GM18868 (cell line): ENCODE measurements around the gene EDN1.

Experiments
- ATAC-seq: cut with Tn5 transposase; IDR thresholded peaks from one replicate; pipeline ENCODE4 v1.9.1; 2021; ENCODE audit warnings: mild to moderate bottlenecking, moderate library complexity; ENCODE audit not compliant: unreplicated experiment

The EDN1 gene

GRCh38 chr6:12269110-12269509 is 21.1 kb upstream of the EDN1 start:
- ATAC-seq = no peak

DNA sequence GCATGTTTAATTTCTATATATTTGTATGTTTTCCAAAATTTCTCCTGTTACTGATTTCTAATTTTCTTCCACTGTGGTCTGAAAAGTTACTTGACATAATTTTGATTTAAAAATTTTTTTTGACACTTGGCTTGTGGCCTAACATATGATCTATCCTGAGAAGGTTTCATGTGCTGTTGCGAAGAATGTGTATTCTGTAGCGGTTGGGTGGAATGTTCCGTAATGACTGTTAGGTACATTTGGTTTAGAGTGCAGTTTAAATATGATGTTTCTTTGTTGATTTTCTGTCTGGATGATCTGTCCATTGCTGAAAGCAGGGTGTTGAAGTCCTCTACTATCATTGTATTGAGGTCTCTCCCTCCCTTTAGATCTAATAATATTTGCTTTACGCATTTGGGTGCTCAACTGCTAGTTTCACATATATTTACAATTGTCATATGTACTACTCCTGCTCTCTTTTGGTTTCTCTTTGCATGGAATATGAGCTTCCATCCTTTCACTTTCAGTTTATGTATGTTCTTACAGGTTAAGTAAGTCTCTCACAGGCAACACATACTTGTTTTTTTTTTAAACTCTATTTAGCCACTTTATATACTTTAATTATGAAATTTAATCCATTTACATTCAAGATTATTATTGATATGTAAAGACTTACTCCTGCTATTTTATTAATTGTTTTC is 19.5 kb upstream of the EDN1 start:
- no peak for ATAC-seq

- ATAC-seq = no peak
Observed at GRCh38 chr6:12271594-12271993, 18.6 kb upstream of the EDN1 start.

- ATAC-seq = no peak
Observed at GRCh38 chr6:12271997-12272396, 18.2 kb upstream of the EDN1 start.

DNA sequence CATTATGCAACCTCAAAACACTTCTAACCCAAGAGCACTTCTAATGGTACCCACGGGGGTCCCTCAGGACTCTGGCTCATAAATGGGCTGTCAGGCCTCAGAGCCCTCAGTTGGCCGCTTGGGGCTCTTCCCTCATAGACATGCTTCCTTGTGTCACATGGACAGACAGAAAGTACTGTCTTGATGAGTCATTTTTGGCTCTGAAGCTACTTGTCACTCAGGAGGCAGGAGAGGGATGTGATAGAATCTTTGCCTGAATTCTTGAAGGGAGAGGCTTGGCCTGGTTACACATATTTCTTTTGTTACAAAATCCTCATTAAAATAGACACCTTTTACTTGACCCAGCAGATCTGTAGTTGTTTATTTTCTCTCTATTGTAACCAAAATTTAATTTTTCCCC is 15.1 kb upstream of the EDN1 start:
- no peak for ATAC-seq

DNA sequence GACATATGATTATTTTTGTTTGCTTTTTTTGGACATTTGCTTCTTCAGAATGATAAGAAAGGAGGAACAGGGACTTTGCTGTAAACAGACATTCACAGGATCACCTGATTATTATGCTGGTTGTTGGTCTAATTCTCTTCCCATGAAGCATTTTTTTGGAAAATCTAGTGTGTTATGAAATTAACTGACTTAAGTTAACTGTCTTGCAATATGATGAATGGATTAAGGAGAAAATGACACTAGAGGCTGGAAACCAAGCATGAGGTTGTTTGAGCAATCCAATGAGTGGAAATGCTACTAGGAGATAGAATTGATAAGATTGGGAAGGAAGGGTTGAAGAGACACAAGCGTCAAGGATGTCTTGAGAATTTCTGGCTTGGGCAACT is 13.2 kb upstream of the EDN1 start:
- no peak for ATAC-seq

GRCh38 chr6:12277386-12277785 is 12.8 kb upstream of the EDN1 start:
- ATAC-seq = no peak

GRCh38 chr6:12278915-12279314 is 11.2 kb upstream of the EDN1 start:
- ATAC-seq = no peak

- no peak for ATAC-seq
Observed at GRCh38 chr6:12279322-12280091, 10.7 kb upstream of the EDN1 start.

DNA sequence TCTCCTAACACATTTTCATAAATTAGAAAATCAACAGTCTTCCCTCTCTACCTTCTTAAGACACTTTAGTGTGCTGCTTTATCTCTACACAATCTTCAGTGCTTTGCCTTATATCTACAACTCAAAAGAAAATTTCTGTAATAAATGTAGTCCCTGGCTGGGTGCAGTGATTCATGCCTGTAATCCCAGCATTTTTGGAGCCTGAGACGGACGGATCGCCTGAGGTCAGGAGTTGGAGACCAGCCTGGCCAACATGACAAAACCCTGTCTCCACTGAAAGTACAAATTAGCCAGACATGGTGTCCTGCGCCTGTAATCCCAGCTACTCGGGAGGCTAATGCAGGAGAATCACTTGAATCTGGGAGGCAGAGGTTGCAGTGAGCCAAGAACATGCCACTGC is 9.7 kb upstream of the EDN1 start:
- ATAC-seq = no peak

DNA sequence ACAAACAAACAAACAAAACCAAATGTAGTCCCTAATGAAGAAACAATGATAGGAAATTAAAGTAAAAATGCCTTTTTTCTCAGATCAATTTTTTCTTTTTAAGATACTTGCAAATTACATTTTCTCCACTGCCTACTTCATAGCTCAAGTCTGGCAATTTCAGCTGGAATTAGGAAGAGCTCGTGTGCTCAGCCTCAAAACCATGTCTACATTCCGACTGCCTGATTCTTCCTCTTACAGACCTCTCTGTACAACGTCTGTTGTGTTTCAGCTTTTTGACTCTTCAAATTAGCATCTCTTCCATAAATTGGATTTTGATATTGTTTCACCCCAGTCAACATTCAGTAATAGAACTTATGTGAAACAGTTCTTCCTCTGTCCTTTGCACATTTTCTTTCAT is 9.3 kb upstream of the EDN1 start:
- no peak for ATAC-seq

DNA sequence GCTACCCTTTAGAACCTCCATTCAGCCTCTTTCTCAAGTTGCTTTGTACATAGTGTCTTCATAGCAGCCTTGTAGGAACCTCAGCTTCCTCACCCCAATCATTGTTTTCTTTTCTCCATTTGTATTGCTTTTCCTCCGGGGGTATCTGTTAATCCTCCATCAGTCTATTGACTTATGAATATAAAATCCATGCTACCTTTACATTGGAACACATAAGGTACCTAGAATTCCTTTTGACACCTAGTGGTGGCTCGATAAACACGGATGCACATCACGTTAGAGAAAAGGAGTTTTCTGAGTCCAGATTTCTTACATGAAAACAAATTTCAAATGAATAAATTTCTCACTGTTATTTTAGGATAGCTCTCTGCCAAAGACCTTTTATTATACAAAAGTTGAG is 6.3 kb upstream of the EDN1 start:
- ATAC-seq = no peak

DNA sequence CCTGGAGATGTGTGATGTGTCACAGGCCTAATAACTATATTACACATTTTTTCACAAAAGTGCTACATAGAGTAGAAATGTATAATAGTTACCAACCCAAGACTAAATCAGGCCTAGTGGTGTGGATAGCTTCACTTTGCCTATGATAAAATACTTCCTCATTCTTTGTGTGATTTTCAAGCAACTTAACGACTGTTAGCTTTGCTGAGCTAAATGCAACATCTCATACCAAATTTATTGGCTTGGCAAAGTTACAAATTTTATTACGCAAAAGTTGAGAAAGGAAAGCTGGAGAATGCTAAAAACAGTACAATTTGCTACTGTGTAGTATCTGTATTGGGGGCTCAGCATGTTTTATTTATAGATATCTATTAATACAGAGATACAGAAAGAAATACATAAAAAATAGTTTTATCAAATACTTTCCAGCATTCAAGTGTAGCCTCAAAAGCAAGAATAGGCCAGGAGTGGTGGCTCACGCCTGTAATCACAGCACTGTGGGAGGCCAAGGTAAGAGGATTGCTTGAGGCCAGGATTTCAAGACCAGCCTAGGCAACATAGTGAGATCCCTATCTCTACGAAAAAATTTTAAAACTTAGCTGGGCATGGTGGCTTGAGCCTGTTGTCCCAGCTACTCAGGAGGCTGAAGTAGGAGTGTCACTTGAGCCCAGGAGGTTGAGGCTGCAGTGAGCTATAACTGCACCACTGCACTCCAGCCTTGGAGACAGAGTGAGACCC is 3.6 kb upstream of the EDN1 start:
- ATAC-seq = no peak

DNA sequence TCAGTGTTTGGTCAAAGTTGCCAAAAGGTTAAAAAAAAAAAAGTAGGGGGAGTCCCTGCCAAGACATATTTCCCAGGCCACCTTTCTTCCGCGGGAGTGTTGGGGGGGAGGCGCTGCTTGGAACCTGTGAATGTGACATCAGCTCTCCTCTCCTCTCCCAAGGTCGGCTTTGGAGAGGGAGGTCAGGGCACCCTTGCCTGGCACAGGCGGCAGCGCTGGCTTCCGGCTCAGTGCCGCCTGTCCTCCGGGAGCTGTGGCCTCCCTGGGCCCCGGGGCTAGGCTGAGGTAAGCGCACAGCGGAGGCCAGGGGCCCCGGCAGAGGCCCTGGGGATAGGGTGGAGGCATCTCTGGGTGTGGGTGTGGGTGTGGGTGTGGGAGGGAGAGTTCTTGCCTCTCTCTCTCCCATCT is 1.9 kb upstream of the EDN1 start:
- no peak for ATAC-seq

DNA sequence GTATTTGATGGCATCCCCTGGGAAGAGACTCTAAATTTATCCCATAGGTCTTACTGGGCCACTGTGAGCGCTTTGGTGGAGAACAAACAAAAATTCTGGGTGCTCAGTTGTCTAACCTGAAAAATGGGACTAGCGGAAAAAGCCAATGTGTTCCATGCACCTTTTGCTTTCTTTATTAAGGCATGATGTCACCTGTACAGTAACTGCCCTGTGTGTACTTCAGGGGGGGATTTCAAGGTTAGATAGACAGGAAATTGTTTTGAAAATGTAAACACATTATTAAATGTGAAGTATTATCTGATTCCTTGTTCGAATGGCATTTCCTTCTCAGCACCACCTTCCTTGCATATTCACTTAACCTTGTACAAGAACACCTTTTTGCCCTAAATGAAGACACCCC is 1.2 kb upstream of the EDN1 start:
- ATAC-seq = no peak

DNA sequence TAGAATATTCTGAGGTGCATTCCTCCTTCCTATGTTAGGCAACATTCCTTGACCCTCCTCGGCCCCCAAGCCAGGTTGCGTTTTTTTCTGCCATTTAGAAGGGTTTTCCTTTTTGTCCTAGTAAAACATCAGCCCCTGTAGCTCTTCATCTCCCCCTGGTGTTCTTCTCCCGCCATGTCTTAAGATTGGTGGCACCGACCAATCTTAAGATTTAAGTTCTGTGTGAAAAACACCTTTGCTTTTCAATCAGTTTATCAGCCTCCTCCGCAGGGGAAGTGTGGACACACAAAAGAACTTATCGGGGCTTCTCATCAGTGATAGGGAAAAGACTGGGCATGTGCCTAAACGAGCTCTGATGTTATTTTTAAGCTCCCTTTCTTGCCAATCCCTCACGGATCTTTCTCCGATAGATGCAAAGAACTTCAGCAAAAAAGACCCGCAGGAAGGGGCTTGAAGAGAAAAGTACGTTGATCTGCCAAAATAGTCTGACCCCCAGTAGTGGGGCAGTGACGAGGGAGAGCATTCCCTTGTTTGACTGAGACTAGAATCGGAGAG is 719 bp upstream of the EDN1 start:
- ATAC-seq = no peak

DNA sequence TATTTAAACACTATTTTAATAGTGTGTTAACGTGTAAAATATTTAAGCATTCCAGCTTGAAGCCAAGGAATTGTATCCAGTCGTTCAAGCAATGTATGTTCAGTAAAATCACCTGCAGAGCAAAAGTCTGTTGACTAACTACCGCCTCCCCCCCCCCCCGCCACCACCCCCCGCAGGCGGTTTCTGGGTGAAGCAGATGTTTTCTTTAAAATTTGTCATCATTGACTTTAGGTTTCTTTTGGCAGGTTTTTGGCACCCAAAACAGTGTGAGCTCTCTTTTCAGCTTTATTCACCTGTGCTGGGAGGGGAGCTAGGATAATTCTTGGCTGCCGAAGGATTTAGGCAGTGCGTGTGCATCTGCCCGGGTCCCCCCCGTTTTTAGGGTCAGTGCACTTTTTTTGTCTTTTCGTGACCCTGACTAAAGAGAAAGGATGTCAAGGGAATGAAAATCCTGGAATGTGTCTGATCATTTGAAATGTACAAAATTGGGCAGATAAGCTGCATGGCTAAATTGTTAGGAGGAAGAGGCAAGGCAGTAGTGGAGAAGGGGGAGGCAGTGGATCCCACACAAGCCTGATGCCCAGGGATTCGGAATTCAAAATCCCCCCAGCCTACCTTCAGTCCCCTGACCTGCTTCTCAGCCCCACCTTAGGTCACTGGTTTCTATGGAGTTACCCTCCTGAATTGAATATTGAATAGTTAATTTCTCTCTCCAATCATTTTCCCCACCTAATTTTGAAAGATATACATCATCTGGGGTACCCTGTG is 1.1 kb downstream of the EDN1 start:
- no peak for ATAC-seq

GRCh38 chr6:12291839-12292604 is 1.9 kb downstream of the EDN1 start:
- ATAC-seq = no peak

DNA sequence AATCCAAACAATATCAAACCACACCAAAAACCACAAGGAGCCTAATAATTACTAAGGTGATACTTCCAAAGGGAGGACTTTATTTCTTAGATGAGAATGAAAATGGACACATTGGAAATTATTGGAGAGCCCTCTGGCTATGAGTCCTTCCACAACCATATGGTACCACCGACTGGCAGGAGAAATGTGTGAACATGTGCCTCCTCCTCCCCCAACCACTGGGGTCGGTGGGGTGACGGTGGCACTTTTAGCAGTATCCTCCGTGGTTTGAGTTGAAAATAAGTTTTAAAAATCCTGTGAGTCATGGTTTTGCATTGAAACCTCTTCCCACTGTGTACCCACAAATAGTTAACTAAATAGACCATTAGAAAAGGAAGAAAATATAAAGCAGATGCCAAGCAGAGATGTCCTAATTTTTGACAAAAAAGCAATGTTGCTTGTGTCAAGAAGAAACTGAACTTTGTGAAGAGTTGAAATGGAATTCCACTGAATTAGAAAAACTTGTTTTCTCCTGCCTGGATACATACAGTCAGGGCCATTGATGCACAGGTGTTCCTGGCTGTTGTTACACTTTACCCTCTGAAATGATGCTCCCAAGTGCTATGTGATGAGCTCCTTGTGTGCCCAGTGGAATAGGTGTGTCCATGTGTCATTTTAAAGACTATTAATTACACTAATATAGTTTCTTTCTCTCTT is 3.2 kb downstream of the EDN1 start:
- ATAC-seq = no peak
